AG10803 (cell line): ENCODE data around the gene SMAD9.
"Not testable (repeated sequence)": the region's sequence is repeated elsewhere in the genome, so short reads cannot be mapped to it uniquely, and the experiment has no call there.

Experiments
- DNase-seq: peaks from one replicate; pipeline ENCODE4 v3.0.0; 2010; ENCODE audit warnings: low read depth
- H3K4me3 ChIP-seq: 2 replicates; pipeline ENCODE4 v1.5.1; 2011; ENCODE audit warnings: mild to moderate bottlenecking, low read length, control low read depth
- TF ChIP-seq, protein P1 (sequence below): conservative IDR thresholded peaks from 2 replicates; pipeline ENCODE4 v1.5.1; 2011; ENCODE audit warnings: mild to moderate bottlenecking, low read length, control low read depth, inconsistent platforms

SMAD9 gene

DNA sequence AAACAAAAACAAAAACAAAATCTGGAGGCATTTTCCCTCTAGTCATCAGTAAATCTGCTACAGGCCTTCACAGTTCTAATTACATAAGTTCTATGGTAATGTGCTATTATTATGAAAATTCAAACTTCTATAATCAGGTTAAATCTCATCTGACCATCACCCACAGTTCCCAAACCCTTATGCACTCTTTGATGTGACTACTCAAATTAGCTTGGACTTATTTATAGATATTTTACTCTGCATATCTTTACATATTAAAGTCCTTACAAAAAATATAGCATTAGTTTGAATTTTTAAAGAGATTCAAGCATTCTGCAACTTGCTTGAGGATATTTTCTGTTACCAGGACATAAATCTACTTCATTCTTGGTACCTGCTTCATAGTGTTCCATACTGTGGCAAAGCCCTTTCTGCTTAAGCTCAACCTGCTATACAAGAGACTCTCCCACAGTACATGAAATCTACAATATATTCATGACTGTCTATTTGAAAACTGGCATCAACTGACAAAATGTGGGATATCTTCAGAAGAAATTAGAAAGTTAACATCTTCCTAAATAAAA, 22.9 kb downstream of the SMAD9 start:
- DNase-seq: no peak
- no peak overlapping the region for H3K4me3 ChIP-seq
- TF ChIP-seq, protein P1, sequence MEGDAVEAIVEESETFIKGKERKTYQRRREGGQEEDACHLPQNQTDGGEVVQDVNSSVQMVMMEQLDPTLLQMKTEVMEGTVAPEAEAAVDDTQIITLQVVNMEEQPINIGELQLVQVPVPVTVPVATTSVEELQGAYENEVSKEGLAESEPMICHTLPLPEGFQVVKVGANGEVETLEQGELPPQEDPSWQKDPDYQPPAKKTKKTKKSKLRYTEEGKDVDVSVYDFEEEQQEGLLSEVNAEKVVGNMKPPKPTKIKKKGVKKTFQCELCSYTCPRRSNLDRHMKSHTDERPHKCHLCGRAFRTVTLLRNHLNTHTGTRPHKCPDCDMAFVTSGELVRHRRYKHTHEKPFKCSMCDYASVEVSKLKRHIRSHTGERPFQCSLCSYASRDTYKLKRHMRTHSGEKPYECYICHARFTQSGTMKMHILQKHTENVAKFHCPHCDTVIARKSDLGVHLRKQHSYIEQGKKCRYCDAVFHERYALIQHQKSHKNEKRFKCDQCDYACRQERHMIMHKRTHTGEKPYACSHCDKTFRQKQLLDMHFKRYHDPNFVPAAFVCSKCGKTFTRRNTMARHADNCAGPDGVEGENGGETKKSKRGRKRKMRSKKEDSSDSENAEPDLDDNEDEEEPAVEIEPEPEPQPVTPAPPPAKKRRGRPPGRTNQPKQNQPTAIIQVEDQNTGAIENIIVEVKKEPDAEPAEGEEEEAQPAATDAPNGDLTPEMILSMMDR: no peak

DNA sequence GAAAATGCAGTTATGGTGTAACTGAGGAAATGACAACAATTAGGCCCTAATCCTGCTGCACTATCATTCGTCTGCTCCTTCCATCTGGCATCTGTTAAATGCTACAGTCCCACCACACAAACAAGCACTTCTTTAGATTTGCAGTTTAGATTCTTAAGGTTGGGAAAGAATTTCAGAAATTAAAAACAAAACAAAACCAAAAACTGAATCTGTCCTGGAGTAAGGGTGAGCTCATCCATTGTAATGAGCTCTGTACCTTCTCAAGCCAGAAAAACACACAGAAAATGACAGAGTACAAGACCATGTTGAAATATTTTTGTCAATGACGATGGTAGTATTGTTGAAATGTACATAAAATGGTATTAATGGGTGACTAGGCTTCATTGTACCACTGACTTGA, 28.3 kb downstream of the SMAD9 start:
- TF ChIP-seq, protein P1: no peak
- no peak overlapping the region for H3K4me3 ChIP-seq
- peak; percentile 90 for DNase-seq

- no peak for DNase-seq
- TF ChIP-seq, protein P1: no peak
- no peak overlapping the region for H3K4me3 ChIP-seq
Measured at GRCh38 chr13:36888645-36889044, 31.4 kb downstream of the SMAD9 start.

DNA sequence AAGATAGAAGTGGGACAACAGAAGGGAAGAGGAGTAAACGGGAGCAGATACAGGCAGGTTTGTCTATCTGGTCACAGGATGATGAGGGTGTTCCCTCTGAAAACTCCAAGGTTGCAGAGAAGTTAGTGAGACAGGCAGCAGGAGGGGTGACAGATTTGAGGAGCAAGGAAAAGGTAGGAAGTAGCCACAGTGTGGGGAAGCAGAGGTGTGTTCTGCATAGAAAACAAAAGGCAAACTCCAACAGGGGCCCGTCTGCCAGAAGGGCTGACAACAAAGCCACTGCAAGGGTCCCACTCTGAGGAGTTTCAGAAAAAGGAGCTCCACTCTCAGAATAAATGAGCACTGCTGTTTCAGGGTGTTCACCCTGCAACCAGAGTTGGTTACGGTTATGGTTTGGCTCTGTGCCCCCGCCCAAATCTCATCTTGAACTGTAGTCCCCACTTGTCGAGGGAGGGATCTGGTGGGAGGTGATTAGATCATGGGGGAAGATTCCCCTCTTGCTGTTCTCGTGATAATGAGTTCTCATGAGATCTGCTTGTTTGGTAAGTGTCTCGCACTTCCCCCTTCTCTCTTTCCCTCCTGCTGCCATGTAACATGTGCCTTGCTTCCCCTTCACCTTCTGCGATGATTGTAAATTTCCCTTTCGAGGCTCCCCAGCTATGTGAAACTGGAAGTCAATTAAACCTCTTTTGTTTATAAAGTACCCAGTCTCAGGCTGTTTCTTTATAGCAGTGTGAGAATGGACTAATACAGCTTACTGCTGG, 32.1 kb downstream of the SMAD9 start:
- no peak for DNase-seq

GRCh38 chr13:36885901-36886300, 34.1 kb downstream of the SMAD9 start:
- TF ChIP-seq, protein P1: no peak
- H3K4me3 ChIP-seq: no peak overlapping the region
- DNase-seq: no peak

More for the DNA sequence above, 32.1 kb downstream of the SMAD9 start:
- no peak overlapping the region for H3K4me3 ChIP-seq
- TF ChIP-seq, protein P1: no peak

GRCh38 chr13:36884235-36884634, 35.8 kb downstream of the SMAD9 start:
- DNase-seq: no peak
- TF ChIP-seq, protein P1: no peak

DNA sequence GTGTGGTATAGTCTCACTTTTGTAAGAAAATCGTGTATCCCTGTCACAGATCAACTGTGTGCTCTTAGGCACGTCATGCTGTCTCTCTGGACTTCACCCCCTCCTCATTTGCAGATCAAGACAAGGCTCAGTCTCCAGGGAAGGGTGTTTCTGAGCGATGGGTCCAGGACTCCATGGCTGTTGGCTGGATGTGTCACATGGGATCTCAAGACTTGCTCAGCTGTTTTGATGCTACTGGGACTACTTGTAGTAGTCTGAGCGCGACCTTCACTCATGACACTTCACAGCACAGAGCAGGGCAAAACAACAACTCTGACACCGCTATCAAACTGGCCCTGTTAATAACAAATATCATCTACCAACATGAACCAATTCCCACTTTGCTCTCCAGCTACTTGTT, 36.2 kb downstream of the SMAD9 start:
- H3K4me3 ChIP-seq: no peak overlapping the region
- DNase-seq: no peak
- TF ChIP-seq, protein P1: no peak

More at GRCh38 chr13:36884235-36884634, 35.8 kb downstream of the SMAD9 start:
- no peak overlapping the region for H3K4me3 ChIP-seq

- DNase-seq, H3K4me3 ChIP-seq: not testable (repeated sequence)
Measured at GRCh38 chr13:36883392-36883791, 36.6 kb downstream of the SMAD9 start.
